Chondrocyte (in vitro differentiated cells): Measurements from ENCODE around the gene C19orf81. TPM values are rescaled to one million over a fixed set of nuclear protein-coding genes. Genes with fewer than 3 reads are reported as not detected.

ENCODE experiments used
- DNase-seq: peaks from one replicate; pipeline ENCODE4 v3.0.0; 2021; ENCODE audit warnings: mixed read lengths, low spot score
- H3K27ac Mint-ChIP-seq: one replicate; pipeline ENCODE4 v1.8.0; 2021; ENCODE audit warnings: mild to moderate bottlenecking, moderate library complexity, mixed read lengths; ENCODE audit not compliant: unreplicated experiment
- H3K27me3 Mint-ChIP-seq: 2 replicates; pipeline ENCODE4 v1.8.0; 2021; ENCODE audit warnings: low read depth, mixed read lengths
- H3K36me3 Mint-ChIP-seq: 2 replicates; pipeline ENCODE4 v1.8.0; 2021; ENCODE audit warnings: low read depth, mixed read lengths
- H3K4me1 Mint-ChIP-seq: 2 replicates; pipeline ENCODE4 v1.8.0; 2021; ENCODE audit warnings: low read depth, mild to moderate bottlenecking, mixed read lengths
- H3K4me3 Mint-ChIP-seq: one replicate; pipeline ENCODE4 v1.8.0; 2021; ENCODE audit warnings: mild to moderate bottlenecking, moderate library complexity, mixed read lengths; ENCODE audit not compliant: unreplicated experiment
- H3K9me3 Mint-ChIP-seq: 2 replicates; pipeline ENCODE4 v1.8.0; 2021; ENCODE audit warnings: low read depth, mixed read lengths
- total RNA-seq: library from RNA; stranded (reverse); gene quantifications from 3 replicates; pipeline ENCODE4 v1.2.1, GENCODE V29; 2021
- TF ChIP-seq, protein P1 (sequence below): fragments of 200-600 bp; sonication (generic); IDR thresholded peaks from 2 replicates; pipeline ENCODE4 v1.5.0; 2021; ENCODE audit warnings: antibody characterized with exemption, mild to moderate bottlenecking, moderate library complexity

Gene C19orf81
- total RNA-seq, 1 donor from 2014 or later, result 4.3 TPM

DNA sequence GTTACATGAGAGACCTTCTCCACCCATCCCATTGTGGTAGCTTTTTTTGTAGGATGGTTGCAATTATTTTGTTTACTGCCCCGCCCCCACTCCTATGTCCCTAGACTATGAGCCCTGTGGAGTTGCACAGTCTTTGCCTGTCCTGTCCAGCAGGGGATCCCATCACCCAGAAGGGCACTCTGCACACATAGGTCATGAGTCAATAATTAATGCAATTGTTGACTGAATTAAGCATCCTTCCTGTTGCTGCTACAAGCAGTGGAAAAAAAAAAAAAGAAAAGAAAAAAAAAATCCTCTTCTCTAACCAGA lies 14.2 kb downstream of the C19orf81 start:
- DNase-seq, result no peak
- Mint-ChIP-seq H3K9me3 (no peaks in the 10 kb centered on the region), H3K4me1 (peaks cover 6% of the 10 kb centered on the region), H3K4me3 (no peak overlapping the region), H3K27ac (no peak overlapping the region), H3K36me3 (no peaks in the 10 kb centered on the region), H3K27me3 (peaks cover 21% of the 10 kb centered on the region)
- TF ChIP-seq, protein P1, sequence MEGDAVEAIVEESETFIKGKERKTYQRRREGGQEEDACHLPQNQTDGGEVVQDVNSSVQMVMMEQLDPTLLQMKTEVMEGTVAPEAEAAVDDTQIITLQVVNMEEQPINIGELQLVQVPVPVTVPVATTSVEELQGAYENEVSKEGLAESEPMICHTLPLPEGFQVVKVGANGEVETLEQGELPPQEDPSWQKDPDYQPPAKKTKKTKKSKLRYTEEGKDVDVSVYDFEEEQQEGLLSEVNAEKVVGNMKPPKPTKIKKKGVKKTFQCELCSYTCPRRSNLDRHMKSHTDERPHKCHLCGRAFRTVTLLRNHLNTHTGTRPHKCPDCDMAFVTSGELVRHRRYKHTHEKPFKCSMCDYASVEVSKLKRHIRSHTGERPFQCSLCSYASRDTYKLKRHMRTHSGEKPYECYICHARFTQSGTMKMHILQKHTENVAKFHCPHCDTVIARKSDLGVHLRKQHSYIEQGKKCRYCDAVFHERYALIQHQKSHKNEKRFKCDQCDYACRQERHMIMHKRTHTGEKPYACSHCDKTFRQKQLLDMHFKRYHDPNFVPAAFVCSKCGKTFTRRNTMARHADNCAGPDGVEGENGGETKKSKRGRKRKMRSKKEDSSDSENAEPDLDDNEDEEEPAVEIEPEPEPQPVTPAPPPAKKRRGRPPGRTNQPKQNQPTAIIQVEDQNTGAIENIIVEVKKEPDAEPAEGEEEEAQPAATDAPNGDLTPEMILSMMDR, result no peak

DNA sequence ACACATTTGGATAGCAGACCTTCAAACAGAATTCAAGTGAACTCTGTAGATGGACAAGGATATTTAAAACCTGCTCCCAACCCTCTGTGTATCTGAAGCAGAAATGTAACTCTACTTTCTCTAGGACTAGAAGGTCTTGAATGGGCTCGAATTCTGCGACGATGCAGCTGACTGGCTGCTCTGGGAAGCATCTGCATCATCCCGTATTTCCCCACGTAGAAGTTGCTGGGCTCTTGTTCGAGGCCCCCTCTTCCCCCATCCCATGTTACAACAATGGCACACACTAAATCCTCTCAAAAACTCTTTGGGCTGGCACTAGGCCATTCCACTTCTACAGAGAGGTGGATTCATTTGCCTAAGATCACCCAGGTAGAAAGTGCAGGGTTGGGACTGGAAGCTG lies 15.0 kb downstream of the C19orf81 start:
- no peaks in the 10 kb centered on the region for H3K36me3 Mint-ChIP-seq
- no peak overlapping the region for H3K27ac Mint-ChIP-seq
- DNase-seq, result no peak
- H3K4me1 Mint-ChIP-seq, result peaks cover 3% of the 10 kb centered on the region
- peaks cover 23% of the 10 kb centered on the region for H3K27me3 Mint-ChIP-seq
- no peaks in the 10 kb centered on the region for H3K9me3 Mint-ChIP-seq
- H3K4me3 Mint-ChIP-seq, result no peak overlapping the region
- TF ChIP-seq, protein P1, result no peak

DNA sequence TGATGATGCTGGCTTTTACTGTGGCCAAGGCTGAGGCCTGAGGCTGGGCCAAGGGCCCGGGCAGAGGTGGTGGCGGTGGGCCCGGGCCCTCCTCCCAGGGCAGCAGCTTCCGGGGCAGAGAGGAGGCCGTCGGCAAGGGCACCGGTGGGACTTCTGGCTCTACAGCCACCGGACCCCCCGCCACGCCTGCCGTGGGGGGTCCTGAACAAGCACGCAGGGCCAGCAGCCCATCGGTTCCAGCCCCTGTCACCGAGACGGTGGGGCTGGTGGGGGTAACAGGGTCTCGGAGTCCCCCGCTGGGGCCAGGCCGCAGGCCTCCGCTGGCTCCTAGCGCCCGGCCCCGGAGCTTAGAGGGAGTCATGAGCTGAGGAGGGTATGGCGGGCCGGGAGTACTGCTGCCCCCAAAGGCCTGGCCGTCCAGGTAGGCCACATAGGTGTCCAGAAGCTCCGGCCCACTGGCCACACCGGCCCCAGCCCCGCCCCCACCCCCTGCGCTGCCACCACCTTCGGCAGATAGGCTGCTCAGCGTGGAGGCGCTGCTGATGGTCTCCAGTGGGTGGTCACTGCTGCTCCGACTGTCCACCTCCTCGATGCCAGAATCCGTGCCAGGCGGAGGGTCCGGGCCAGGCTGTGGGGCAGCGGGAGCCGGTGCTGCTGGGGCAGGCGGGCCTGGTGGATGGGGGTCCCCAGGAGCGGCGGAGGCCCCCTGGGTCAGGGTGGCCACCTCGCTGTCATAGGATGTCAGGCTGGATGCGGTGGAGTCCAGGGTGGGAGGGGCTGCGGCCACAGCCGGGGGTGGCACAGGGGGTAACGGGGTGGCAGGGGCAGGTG lies 17.3 kb downstream of the C19orf81 start:
- H3K27me3 Mint-ChIP-seq, result peaks cover 34% of the 10 kb centered on the region
- DNase-seq, result no peak
- H3K9me3 Mint-ChIP-seq, result no peaks in the 10 kb centered on the region
- no peak overlapping the region for H3K4me3 Mint-ChIP-seq
- no peaks in the 10 kb centered on the region for H3K36me3 Mint-ChIP-seq
- H3K27ac Mint-ChIP-seq, result no peak overlapping the region
- H3K4me1 Mint-ChIP-seq, result no peaks in the 10 kb centered on the region
- TF ChIP-seq, protein P1, result no peak

DNA sequence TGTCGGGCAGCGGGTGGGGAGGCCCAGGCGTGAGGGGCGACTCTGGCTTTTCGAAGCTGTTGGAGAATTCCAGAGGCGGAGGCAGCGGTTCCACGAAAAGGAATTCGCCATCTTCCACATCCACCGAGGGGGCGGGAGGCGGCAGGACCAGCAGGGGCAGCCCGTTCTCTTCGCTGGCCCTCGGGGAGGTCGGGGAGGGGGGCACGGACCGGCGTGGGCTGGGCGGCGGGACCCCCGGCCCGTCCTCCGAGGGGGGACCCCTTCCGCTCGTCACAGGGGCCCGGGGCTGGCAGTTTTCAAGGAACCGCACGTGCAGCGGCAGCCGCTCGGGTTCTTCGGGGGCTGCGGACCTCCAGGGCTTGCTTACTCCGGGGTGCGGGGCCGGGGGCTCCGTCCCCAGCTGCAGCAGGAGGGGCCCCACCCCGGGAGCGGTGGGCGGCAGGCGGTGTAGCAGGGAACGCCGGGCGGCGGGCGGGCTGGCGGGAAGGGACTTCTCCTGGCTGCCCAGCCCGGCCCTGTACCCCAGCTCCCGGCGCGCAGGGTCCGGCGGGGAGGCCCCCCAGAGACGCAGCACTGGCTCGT lies 18.0 kb downstream of the C19orf81 start:
- Mint-ChIP-seq H3K4me1 (no peaks in the 10 kb centered on the region), H3K27ac (no peak overlapping the region), H3K4me3 (no peak overlapping the region), H3K36me3 (no peaks in the 10 kb centered on the region), H3K9me3 (no peaks in the 10 kb centered on the region), H3K27me3 (peaks cover 39% of the 10 kb centered on the region)
- TF ChIP-seq, protein P1, result no peak
- no peak for DNase-seq

GRCh38 chr19:50667759-50668231 lies 18.6 kb downstream of the C19orf81 start:
- Mint-ChIP-seq H3K27me3 (peaks cover 41% of the 10 kb centered on the region), H3K36me3 (no peaks in the 10 kb centered on the region), H3K4me3 (no peak overlapping the region), H3K9me3 (no peaks in the 10 kb centered on the region), H3K4me1 (no peaks in the 10 kb centered on the region), H3K27ac (no peak overlapping the region)
- DNase-seq, result no peak
- TF ChIP-seq, protein P1, result no peak
